Calu3 (cell line): ENCODE measurements around the gene ATP6V1D. TPM values are rescaled to one million over a fixed set of nuclear protein-coding genes. Genes with fewer than 3 reads are reported as not detected.

Experiments
- BruUV-seq: library from RNA; stranded (reverse); fragments of 400-500 nt; replicated peaks from 2 replicates; lab custom pipeline; 2021; lab: Mats Ljungman, UMichigan
- CTCF ChIA-PET: fragments of 300-600 bp; sonication (Branson Sonifier 250); formaldehyde crosslinking; loops from one replicate; lab custom pipeline; 2022; ENCODE audit warnings: antibody characterized with exemption; lab: Charles Lee
- DNase-seq: peaks from one replicate; pipeline ENCODE4 v3.0.0; 2022
- H3K27ac Mint-ChIP-seq: one replicate; pipeline ENCODE4 v1.8.0; 2022; ENCODE audit warnings: mixed read lengths; ENCODE audit not compliant: unreplicated experiment
- H3K27me3 Mint-ChIP-seq: one replicate; pipeline ENCODE4 v1.8.0; 2022; ENCODE audit warnings: mixed read lengths; ENCODE audit not compliant: unreplicated experiment
- H3K36me3 Mint-ChIP-seq: one replicate; pipeline ENCODE4 v1.8.0; 2022; ENCODE audit warnings: mild to moderate bottlenecking, moderate library complexity, mixed read lengths; ENCODE audit not compliant: insufficient read depth, unreplicated experiment
- H3K4me1 Mint-ChIP-seq: one replicate; pipeline ENCODE4 v1.8.0; 2022; ENCODE audit warnings: mild to moderate bottlenecking, low read depth, mixed read lengths; ENCODE audit not compliant: unreplicated experiment
- H3K4me3 Mint-ChIP-seq: one replicate; pipeline ENCODE4 v1.8.0; 2022; ENCODE audit warnings: mild to moderate bottlenecking, low read depth, moderate library complexity, mixed read lengths; ENCODE audit not compliant: unreplicated experiment
- H3K9me3 Mint-ChIP-seq: one replicate; pipeline ENCODE4 v1.8.0; 2022; ENCODE audit warnings: low read depth, mixed read lengths; ENCODE audit not compliant: unreplicated experiment
- intact Hi-C: fragments of 100-400 bp; cut with micrococcal nuclease; formaldehyde crosslinking; loops from one replicate; pipeline ENCODE4 v1.10.0; 2022; ENCODE audit not compliant: unreplicated experiment
- total RNA-seq: library from RNA; stranded (reverse); gene quantifications from 2 replicates; pipeline ENCODE4 v1.2.3, GENCODE V29; 2022
- TF ChIP-seq, protein P1 (sequence below): fragments of 200-600 bp; IDR thresholded peaks from one replicate; pipeline ENCODE4 v1.8.0; 2022; ENCODE audit warnings: antibody characterized with exemption; ENCODE audit not compliant: unreplicated experiment

Gene ATP6V1D
- total RNA-seq, 1 experiment from 2014 or later, result 45.1 TPM

DNA sequence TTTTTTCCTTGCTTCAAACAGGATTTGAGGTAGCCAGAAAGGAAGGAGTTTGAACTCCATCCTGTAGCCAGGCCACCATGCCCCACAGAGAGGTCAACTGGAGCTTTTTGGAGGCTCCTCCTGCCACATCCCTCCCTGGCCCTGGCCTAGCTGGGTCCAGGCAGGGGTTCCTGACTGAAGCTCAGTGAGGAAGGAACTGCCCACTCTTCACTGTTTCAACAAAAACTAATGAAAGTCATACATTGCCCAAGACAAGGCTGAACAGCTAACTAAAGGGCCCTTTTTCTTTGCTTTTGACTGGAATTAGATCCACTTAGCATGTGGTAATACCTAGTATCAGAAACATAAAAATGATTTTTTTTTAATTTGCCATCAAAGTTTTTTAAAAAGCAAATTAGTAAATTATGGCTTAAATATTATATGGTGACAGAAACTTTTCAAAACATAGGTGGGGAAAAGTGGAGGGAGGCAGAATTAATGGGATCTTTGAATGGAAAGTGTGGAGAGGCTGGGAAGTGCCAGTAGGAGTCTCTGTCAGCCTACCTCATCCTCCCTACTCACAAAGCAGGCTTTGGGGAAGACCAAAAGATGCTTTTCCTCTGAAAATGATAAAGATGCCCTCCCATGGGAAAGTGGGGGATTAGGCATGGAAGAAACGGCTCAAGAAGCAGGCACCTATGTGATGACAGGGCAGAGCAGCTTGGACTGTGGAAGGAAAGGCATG, 30.4 kb upstream of the ATP6V1D start:
- H3K36me3 Mint-ChIP-seq, result peaks cover 38% of the 10 kb centered on the region
- H3K27ac Mint-ChIP-seq, result no peak overlapping the region
- no peaks in the 10 kb centered on the region for H3K4me1 Mint-ChIP-seq
- intact Hi-C loops, result no loop called here
- no peak overlapping the region for H3K4me3 Mint-ChIP-seq
- no peaks in the 10 kb centered on the region for H3K9me3 Mint-ChIP-seq
- TF ChIP-seq, protein P1, sequence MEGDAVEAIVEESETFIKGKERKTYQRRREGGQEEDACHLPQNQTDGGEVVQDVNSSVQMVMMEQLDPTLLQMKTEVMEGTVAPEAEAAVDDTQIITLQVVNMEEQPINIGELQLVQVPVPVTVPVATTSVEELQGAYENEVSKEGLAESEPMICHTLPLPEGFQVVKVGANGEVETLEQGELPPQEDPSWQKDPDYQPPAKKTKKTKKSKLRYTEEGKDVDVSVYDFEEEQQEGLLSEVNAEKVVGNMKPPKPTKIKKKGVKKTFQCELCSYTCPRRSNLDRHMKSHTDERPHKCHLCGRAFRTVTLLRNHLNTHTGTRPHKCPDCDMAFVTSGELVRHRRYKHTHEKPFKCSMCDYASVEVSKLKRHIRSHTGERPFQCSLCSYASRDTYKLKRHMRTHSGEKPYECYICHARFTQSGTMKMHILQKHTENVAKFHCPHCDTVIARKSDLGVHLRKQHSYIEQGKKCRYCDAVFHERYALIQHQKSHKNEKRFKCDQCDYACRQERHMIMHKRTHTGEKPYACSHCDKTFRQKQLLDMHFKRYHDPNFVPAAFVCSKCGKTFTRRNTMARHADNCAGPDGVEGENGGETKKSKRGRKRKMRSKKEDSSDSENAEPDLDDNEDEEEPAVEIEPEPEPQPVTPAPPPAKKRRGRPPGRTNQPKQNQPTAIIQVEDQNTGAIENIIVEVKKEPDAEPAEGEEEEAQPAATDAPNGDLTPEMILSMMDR, result no peak
- BruUV-seq, result no TSS peak
- no peaks in the 10 kb centered on the region for H3K27me3 Mint-ChIP-seq
- CTCF ChIA-PET, result no interaction called here
- no peak for DNase-seq

DNA sequence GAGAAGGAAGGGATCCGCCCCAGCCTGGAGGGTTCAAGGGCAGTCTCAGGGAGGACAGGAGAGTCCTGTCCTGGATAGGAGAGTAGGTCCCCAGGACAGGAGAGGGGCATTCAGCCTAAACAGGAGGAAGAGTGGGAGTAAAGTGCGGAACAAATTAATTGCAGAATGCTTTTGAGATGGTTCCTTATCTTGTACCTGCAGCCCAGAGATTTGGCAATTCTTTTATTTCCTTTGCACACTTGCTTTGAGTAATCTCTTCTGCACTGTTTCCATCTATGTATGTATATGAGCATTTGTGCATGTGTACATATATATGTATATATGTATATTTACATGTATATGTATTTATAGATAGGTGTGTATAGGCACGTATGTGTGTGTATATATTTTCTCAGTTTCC, 29.7 kb upstream of the ATP6V1D start:
- H3K4me1 Mint-ChIP-seq, result no peaks in the 10 kb centered on the region
- no peak overlapping the region for H3K27ac Mint-ChIP-seq
- no peaks in the 10 kb centered on the region for H3K9me3 Mint-ChIP-seq
- H3K27me3 Mint-ChIP-seq, result no peaks in the 10 kb centered on the region
- CTCF ChIA-PET, result no interaction called here
- intact Hi-C loops, result no loop called here
- TF ChIP-seq, protein P1, result no peak
- DNase-seq, result no peak
- H3K36me3 Mint-ChIP-seq, result peaks cover 44% of the 10 kb centered on the region
- H3K4me3 Mint-ChIP-seq, result no peak overlapping the region
- BruUV-seq, result no TSS peak

DNA sequence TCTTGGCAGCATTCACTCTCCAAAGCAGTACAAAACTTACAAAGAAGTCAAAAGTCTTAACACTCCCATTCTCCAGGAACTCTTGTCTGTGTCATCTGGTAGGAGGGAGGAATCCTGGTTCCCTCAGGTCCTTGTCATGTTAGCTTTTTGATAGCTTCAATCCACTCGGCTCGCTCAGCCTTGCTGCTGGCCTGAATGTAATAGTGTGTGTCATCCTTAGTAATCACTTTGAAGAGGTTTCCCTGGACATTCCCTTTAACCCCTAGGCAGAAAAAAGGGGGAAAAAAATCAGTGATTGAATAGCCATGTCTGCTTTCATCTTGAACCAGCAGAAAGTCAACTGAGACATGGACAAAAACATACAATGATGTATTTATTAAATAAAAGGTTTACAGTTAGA, 27.6 kb upstream of the ATP6V1D start:
- H3K27ac Mint-ChIP-seq, result no peak overlapping the region
- H3K27me3 Mint-ChIP-seq, result no peaks in the 10 kb centered on the region
- H3K9me3 Mint-ChIP-seq, result no peaks in the 10 kb centered on the region
- H3K36me3 Mint-ChIP-seq, result peaks cover 54% of the 10 kb centered on the region
- no peak for DNase-seq
- no peak overlapping the region for H3K4me3 Mint-ChIP-seq
- TF ChIP-seq, protein P1, result no peak
- intact Hi-C loops, result no loop called here
- no TSS peak for BruUV-seq
- CTCF ChIA-PET, result no interaction called here
- no peaks in the 10 kb centered on the region for H3K4me1 Mint-ChIP-seq

DNA sequence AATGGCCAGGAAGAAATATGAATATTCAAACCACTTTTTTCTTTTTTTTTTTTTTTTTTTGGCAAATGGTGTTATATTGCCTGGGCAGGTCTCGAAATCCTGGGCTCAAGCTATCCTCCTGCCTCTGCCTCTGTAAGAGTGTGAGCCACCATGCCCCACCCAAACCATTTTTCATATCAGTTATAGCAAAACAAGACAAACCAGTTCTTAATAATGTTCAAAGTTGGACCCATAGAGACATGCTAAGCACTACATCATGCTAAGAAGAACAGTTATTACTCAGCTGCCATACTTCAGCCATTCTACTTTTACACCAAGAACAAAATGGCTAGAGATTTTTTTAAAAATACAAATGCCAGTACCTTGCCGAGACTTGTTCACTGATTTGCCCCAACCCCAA, 26.0 kb upstream of the ATP6V1D start:
- TF ChIP-seq, protein P1, result no peak
- H3K36me3 Mint-ChIP-seq, result peaks cover 53% of the 10 kb centered on the region
- no TSS peak for BruUV-seq
- no peaks in the 10 kb centered on the region for H3K9me3 Mint-ChIP-seq
- DNase-seq, result no peak
- no peaks in the 10 kb centered on the region for H3K4me1 Mint-ChIP-seq
- intact Hi-C loops, result no loop called here
- H3K27me3 Mint-ChIP-seq, result no peaks in the 10 kb centered on the region
- H3K4me3 Mint-ChIP-seq, result no peak overlapping the region
- CTCF ChIA-PET, result no interaction called here
- no peak overlapping the region for H3K27ac Mint-ChIP-seq
